ENCODE measurements around the gene TTLL10.

DNA sequence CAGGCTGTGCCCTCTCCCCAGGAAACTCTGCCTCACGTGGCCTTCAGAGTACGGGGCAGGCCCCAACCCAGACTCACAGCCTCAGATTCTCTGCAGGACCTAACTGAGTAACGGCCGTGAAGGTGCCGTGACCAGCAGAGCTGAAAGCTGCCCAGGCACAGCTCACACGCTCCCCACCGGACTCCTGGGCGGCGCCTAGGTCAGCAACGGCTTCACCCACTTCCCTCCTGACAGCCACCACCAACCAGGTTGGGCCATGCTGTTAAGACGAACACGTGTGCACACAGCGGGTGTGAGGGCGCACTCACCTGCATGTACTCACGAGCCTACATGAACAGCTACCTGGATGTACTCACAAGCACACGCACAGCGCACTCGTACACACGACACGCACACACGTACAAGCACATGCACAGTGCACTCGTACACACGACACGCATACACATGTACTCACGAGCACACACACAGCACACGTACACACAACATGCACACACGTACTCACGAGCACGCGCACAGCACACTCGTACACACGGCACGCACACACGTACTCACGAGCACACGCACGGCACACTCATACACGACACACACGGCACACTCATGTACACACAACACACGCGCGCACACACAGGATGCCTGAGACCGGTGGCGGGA is 49.0 kb downstream of the TTLL10 start:
- TF ChIP-seq CTCF (IDR thresholded peaks at IDR 0.05) (no peak), POLR2A (IDR thresholded peaks at IDR 0.05) (no peak)

Data from esophagus squamous epithelium (tissue), 4 donors.